ENCODE data around the gene PTMS.

DNA sequence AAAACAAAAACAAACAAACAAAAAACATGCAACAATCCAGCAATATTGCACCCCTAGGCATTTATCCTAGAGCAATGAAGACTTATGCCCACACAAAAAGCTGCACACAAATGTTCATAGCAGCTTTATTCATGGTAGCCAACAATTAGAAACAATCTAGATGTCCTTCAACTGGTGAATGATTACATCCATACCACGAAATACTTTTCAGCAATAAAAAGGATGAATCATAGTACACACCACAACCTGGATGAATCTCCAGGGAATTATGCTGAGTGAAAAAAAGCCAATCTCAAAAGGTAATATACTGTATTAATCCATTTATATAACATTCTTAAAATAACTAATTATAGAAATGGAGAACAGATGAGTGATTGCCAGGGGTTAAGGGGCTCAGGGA is 41.0 kb downstream of the PTMS start:
- TF ChIP-seq, protein P1, sequence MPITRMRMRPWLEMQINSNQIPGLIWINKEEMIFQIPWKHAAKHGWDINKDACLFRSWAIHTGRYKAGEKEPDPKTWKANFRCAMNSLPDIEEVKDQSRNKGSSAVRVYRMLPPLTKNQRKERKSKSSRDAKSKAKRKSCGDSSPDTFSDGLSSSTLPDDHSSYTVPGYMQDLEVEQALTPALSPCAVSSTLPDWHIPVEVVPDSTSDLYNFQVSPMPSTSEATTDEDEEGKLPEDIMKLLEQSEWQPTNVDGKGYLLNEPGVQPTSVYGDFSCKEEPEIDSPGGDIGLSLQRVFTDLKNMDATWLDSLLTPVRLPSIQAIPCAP (CRISPR knock-in tag; IDR thresholded peaks at IDR 0.05; ENCODE audit: low read depth) = no peak
- TF ChIP-seq, protein P2, sequence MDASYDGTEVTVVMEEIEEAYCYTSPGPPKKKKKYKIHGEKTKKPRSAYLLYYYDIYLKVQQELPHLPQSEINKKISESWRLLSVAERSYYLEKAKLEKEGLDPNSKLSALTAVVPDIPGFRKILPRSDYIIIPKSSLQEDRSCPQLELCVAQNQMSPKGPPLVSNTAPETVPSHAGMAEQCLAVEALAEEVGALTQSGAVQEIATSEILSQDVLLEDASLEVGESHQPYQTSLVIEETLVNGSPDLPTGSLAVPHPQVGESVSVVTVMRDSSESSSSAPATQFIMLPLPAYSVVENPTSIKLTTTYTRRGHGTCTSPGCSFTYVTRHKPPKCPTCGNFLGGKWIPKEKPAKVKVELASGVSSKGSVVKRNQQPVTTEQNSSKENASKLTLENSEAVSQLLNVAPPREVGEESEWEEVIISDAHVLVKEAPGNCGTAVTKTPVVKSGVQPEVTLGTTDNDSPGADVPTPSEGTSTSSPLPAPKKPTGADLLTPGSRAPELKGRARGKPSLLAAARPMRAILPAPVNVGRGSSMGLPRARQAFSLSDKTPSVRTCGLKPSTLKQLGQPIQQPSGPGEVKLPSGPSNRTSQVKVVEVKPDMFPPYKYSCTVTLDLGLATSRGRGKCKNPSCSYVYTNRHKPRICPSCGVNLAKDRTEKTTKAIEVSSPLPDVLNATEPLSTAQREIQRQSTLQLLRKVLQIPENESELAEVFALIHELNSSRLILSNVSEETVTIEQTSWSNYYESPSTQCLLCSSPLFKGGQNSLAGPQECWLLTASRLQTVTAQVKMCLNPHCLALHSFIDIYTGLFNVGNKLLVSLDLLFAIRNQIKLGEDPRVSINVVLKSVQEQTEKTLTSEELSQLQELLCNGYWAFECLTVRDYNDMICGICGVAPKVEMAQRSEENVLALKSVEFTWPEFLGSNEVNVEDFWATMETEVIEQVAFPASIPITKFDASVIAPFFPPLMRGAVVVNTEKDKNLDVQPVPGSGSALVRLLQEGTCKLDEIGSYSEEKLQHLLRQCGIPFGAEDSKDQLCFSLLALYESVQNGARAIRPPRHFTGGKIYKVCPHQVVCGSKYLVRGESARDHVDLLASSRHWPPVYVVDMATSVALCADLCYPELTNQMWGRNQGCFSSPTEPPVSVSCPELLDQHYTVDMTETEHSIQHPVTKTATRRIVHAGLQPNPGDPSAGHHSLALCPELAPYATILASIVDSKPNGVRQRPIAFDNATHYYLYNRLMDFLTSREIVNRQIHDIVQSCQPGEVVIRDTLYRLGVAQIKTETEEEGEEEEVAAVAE (CRISPR knock-in tag; IDR thresholded peaks at IDR 0.05; ENCODE audit: borderline replicate concordance) = no peak
- TF ChIP-seq POLR2A (IDR thresholded peaks at IDR 0.05; ENCODE audit: insufficient read depth in 1 of 2, low read depth in 2 of 2, low read length in 2 of 2) (no peak), KMT2A (CRISPR knock-in tag; IDR thresholded peaks at IDR 0.05) (no peak), YY1 (IDR thresholded peaks at IDR 0.05; ENCODE audit: insufficient read depth, insufficient replicate concordance, low read depth, low read length) (no peak), ZNF660 (CRISPR knock-in tag; IDR thresholded peaks at IDR 0.05; ENCODE audit: borderline replicate concordance, low read depth) (no peak), MYC (CRISPR knock-in tag; IDR thresholded peaks at IDR 0.05; ENCODE audit: borderline replicate concordance) (no peak)
- TF ChIP-seq, protein P3, sequence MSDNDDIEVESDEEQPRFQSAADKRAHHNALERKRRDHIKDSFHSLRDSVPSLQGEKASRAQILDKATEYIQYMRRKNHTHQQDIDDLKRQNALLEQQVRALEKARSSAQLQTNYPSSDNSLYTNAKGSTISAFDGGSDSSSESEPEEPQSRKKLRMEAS (IDR thresholded peaks at IDR 0.05) = no peak
- TF ChIP-seq, protein P4, sequence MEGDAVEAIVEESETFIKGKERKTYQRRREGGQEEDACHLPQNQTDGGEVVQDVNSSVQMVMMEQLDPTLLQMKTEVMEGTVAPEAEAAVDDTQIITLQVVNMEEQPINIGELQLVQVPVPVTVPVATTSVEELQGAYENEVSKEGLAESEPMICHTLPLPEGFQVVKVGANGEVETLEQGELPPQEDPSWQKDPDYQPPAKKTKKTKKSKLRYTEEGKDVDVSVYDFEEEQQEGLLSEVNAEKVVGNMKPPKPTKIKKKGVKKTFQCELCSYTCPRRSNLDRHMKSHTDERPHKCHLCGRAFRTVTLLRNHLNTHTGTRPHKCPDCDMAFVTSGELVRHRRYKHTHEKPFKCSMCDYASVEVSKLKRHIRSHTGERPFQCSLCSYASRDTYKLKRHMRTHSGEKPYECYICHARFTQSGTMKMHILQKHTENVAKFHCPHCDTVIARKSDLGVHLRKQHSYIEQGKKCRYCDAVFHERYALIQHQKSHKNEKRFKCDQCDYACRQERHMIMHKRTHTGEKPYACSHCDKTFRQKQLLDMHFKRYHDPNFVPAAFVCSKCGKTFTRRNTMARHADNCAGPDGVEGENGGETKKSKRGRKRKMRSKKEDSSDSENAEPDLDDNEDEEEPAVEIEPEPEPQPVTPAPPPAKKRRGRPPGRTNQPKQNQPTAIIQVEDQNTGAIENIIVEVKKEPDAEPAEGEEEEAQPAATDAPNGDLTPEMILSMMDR (CRISPR knock-in tag; IDR thresholded peaks at IDR 0.05) = no peak
- TF ChIP-seq, protein P5, sequence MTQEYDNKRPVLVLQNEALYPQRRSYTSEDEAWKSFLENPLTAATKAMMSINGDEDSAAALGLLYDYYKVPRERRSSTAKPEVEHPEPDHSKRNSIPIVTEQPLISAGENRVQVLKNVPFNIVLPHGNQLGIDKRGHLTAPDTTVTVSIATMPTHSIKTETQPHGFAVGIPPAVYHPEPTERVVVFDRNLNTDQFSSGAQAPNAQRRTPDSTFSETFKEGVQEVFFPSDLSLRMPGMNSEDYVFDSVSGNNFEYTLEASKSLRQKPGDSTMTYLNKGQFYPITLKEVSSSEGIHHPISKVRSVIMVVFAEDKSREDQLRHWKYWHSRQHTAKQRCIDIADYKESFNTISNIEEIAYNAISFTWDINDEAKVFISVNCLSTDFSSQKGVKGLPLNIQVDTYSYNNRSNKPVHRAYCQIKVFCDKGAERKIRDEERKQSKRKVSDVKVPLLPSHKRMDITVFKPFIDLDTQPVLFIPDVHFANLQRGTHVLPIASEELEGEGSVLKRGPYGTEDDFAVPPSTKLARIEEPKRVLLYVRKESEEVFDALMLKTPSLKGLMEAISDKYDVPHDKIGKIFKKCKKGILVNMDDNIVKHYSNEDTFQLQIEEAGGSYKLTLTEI (CRISPR knock-in tag; conservative IDR thresholded peaks at IDR 0.05) = no peak

All from HepG2 (cell line).